Panc1 (cell line): ENCODE results near the gene ZC3H10. TPM values are rescaled to one million over a fixed set of nuclear protein-coding genes. Genes with fewer than 3 reads are reported as not detected.

Source experiments
- ATAC-seq: fragments of 200-7000 bp; cut with Tn5 transposase; 2 replicates; pipeline ENCODE4 v1.9.1; 2020; ENCODE audit warnings: mild to moderate bottlenecking, moderate library complexity
- BruUV-seq: library from RNA; stranded (reverse); fragments of 400-500 nt; replicated peaks from 2 replicates; lab custom pipeline; 2021; lab: Mats Ljungman, UMichigan
- CTCF ChIA-PET: fragments of 300-600 bp; sonication (Branson Sonifier 250); formaldehyde crosslinking; loops from one replicate; lab custom pipeline; 2022; ENCODE audit warnings: antibody characterized with exemption; lab: Charles Lee
- POLR2A ChIA-PET: fragments of 300-600 bp; sonication (Branson Sonifier 250); formaldehyde crosslinking; loops from one replicate; lab custom pipeline; 2022; ENCODE audit warnings: antibody characterized with exemption; lab: Charles Lee
- DNase-seq: peaks from one replicate; pipeline ENCODE4 v3.0.0-alpha.2; 2010; ENCODE audit warnings: low read depth, low spot score
- H3K27ac ChIP-seq: 2 replicates; pipeline ENCODE4 v1.5.1; 2011; ENCODE audit warnings: mild to moderate bottlenecking, low read length, inconsistent platforms
- H3K27me3 ChIP-seq: fragments of 200-500 bp; sonication (Bioruptor generic); 2 replicates; pipeline ENCODE4 v1.6.0; 2014; ENCODE audit warnings: low read length, inconsistent platforms; ENCODE audit not compliant: control insufficient read depth, insufficient read depth
- H3K36me3 ChIP-seq: fragments of 200-500 bp; sonication (Bioruptor generic); 2 replicates; pipeline ENCODE4 v1.5.1; 2014; ENCODE audit warnings: inconsistent platforms, mild to moderate bottlenecking, low read length, moderate library complexity; ENCODE audit not compliant: control insufficient read depth, insufficient read depth
- H3K4me1 ChIP-seq: 2 replicates; pipeline ENCODE4 v1.5.1; 2011; ENCODE audit warnings: inconsistent platforms, mild to moderate bottlenecking, low read length, moderate library complexity; ENCODE audit not compliant: control insufficient read depth, insufficient read depth
- H3K4me3 ChIP-seq, 2 experiments: 2 replicates each; pipeline ENCODE4 v1.5.1; 2011 to 2012; ENCODE audit warnings: low read depth in 2 of 2, low read length in 2 of 2, mild to moderate bottlenecking in 2 of 2, inconsistent platforms in 1 of 2, moderate library complexity in 1 of 2
- H3K9me3 ChIP-seq: fragments of 200-500 bp; sonication (Bioruptor generic); 2 replicates; pipeline ENCODE4 v1.5.1; 2014; ENCODE audit warnings: low read depth, mild to moderate bottlenecking, inconsistent platforms, low read length, moderate library complexity; ENCODE audit not compliant: control insufficient read depth, insufficient read depth
- POLR2AphosphoS5 ChIP-seq: IDR thresholded peaks from 2 replicates; pipeline ENCODE4 v1.6.1; 2012; ENCODE audit warnings: mild to moderate bottlenecking, low read depth, low read length, moderate library complexity
- REST ChIP-seq, 2 experiments: IDR thresholded peaks; 2 replicates each; pipeline ENCODE4 v1.6.1; 2011 to 2012; ENCODE audit warnings: low read depth in 2 of 2, control low read depth in 1 of 2, low read length in 1 of 2, mild to moderate bottlenecking in 1 of 2, moderate library complexity in 1 of 2; ENCODE audit not compliant: insufficient read depth in 1 of 2
- SIN3A ChIP-seq: IDR thresholded peaks from 2 replicates; pipeline ENCODE4 v1.6.1; 2012; ENCODE audit warnings: low read depth, mild to moderate bottlenecking, low read length, moderate library complexity, borderline replicate concordance; ENCODE audit not compliant: insufficient read depth
- TCF7L2 ChIP-seq: IDR thresholded peaks from 2 replicates; pipeline ENCODE4 v1.6.1; 2011; ENCODE audit warnings: mild to moderate bottlenecking, low read depth, low read length, inconsistent platforms
- in situ Hi-C: cut with HindIII; loops from 2 replicates; pipeline ENCODE4 v1.10.0; 2016; ENCODE audit warnings: low sequenced_read_pairs, low pct_unique_long_range_greater_than_20kb
- intact Hi-C: fragments of 100-400 bp; cut with micrococcal nuclease; formaldehyde crosslinking; loops from one replicate; pipeline ENCODE4 v1.10.0; 2022; ENCODE audit not compliant: unreplicated experiment
- total RNA-seq: library from RNA; stranded (reverse); gene quantifications from one replicate; pipeline ENCODE4 v1.2.1, GENCODE V29; 2021; ENCODE audit not compliant: unreplicated experiment
- TF ChIP-seq, protein P1 (sequence below): fragments of 450-650 bp; IDR thresholded peaks from 2 replicates; pipeline ENCODE4 v1.5.1; 2017; ENCODE audit warnings: mild to moderate bottlenecking

The ZC3H10 gene
- total RNA-seq, 1 experiment from 2014 or later = 6.0 TPM

DNA sequence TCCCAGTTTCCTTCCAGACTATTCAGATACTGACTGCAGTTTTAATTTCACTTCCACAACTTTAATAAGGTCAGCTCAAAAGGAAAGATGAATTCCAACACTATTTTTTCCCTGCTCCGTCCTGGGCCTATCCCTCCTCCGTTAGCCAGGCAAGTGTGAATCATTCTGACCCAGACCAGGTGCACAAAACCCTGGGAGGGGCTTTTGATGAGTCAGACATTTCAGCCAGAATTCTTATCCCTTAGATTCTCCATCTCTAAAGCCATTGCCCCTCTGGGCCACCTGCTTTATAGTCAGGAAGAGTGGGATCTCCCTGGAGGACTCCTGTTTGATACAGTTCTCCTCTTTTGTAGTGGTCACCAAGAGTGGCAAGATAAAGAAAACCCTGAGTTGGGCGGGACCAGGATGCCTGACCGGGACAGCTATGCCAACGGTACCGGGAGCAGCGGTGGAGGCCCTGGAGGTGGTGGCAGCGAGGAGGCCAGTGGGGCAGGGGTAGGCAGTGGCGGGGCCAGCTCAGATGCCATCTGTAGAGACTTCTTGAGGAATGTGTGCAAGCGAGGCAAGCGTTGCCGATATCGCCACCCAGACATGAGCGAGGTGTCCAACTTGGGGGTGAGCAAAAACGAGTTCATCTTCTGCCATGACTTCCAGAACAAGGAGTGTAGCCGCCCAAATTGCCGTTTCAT, 2.2 kb downstream of the ZC3H10 start:
- in situ Hi-C loops (no loop called here), intact Hi-C loops (no loop called here)
- no peaks in the 10 kb centered on the region for H3K27me3 ChIP-seq
- no peak for DNase-seq
- no peak overlapping the region for H3K4me3 ChIP-seq
- peak overlapping the region; percentile 82 for H3K27ac ChIP-seq
- ATAC-seq = no peak
- POLR2A ChIA-PET = interaction anchor here (1.1 kb wide), 1 partner anchor 16 kb away, joined by 4 read pairs; no protein-coding TSS in a partner anchor
- peaks cover 8% of the 10 kb centered on the region; the same call in 1 of the 2 replicates for H3K36me3 ChIP-seq
- no TSS peak for BruUV-seq
- peaks cover 20% of the 10 kb centered on the region for H3K4me1 ChIP-seq
- no peak for TF ChIP-seq SIN3A
- TF ChIP-seq POLR2AphosphoS5 = no peak
- no peaks in the 10 kb centered on the region for H3K9me3 ChIP-seq
- CTCF ChIA-PET = interaction anchor here (0.6 to 1.4 kb wide), 2 partner anchors 42 to 69 kb away, joined by 4 to 8 read pairs; partner anchors contain the start of gene SMARCC2

GRCh38 chr12:56121204-56121870, 3.3 kb downstream of the ZC3H10 start:
- TF ChIP-seq, protein P1, sequence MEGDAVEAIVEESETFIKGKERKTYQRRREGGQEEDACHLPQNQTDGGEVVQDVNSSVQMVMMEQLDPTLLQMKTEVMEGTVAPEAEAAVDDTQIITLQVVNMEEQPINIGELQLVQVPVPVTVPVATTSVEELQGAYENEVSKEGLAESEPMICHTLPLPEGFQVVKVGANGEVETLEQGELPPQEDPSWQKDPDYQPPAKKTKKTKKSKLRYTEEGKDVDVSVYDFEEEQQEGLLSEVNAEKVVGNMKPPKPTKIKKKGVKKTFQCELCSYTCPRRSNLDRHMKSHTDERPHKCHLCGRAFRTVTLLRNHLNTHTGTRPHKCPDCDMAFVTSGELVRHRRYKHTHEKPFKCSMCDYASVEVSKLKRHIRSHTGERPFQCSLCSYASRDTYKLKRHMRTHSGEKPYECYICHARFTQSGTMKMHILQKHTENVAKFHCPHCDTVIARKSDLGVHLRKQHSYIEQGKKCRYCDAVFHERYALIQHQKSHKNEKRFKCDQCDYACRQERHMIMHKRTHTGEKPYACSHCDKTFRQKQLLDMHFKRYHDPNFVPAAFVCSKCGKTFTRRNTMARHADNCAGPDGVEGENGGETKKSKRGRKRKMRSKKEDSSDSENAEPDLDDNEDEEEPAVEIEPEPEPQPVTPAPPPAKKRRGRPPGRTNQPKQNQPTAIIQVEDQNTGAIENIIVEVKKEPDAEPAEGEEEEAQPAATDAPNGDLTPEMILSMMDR = no peak
- TF ChIP-seq SIN3A (no peak), POLR2AphosphoS5 (no peak), REST (IDR thresholded peaks at IDR 0.05; ENCODE audit: insufficient read depth in 1 of 2, low read depth in 2 of 2, low read length in 1 of 2) (no peak), TCF7L2 (no peak)
- ATAC-seq = no peak
- no TSS peak for BruUV-seq
- DNase-seq = no peak
- peaks cover 8% of the 10 kb centered on the region; the same call in 1 of the 2 replicates for H3K36me3 ChIP-seq
- in situ Hi-C loops (no loop called here), intact Hi-C loops (no loop called here)
- H3K9me3 ChIP-seq = no peaks in the 10 kb centered on the region
- POLR2A ChIA-PET = no interaction called here
- peaks cover 23% of the 10 kb centered on the region for H3K4me1 ChIP-seq
- no peak overlapping the region for H3K4me3 ChIP-seq
- no peak overlapping the region for H3K27ac ChIP-seq
- H3K27me3 ChIP-seq = no peaks in the 10 kb centered on the region
- CTCF ChIA-PET = no interaction called here
